GM10266 (cell line): ENCODE data around the gene CKS2.

Experiments
- DNase-seq: peaks from one replicate; pipeline ENCODE4 v3.0.0; 2012; ENCODE audit errors: extremely low spot score
- TF ChIP-seq, protein P1 (sequence below): IDR thresholded peaks from 2 replicates; pipeline ENCODE4 v1.5.1; 2012; ENCODE audit warnings: mild to moderate bottlenecking, low read depth; ENCODE audit not compliant: control insufficient read depth, insufficient read depth; ENCODE audit errors: missing control alignments

Gene CKS2

DNA sequence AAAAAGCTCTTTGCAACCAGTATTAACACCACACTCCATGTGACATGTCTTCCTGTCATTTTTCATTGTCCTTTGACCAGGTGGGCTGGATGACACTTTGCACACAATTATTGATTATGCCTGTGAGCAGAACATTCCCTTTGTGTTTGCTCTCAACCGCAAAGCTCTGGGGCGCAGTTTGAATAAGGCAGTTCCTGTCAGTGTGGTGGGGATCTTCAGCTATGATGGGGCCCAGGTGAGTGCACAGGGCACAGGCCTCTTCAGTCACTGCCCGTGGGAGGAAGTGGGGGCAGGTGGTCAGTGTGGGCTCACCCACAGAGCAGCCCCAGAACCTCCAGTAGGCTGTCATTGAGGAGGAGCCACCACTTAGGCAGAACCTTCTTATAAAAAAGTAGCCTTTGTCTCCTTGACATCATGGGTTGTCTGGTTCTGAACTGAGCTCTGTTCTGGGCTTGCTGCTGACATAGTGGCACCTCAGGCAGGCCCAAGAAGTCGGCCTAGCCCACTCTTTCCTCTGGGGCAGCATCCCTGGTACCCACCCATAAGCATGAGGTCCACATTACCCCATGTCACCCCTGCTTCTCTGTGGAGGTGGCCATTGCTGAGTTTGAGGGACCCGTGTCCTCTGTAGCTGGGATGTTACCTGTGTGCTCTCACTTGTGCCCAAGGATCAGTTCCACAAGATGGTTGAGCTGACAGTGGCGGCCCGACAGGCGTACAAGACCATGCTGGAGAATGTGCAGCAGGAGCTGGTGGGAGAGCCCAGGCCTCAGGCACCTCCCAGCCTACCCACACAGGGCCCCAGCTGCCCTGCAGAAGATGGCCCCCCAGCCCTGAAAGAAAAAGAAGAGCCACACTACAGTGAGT, 46.6 kb downstream of the CKS2 start:
- DNase-seq, result no peak
- TF ChIP-seq, protein P1, sequence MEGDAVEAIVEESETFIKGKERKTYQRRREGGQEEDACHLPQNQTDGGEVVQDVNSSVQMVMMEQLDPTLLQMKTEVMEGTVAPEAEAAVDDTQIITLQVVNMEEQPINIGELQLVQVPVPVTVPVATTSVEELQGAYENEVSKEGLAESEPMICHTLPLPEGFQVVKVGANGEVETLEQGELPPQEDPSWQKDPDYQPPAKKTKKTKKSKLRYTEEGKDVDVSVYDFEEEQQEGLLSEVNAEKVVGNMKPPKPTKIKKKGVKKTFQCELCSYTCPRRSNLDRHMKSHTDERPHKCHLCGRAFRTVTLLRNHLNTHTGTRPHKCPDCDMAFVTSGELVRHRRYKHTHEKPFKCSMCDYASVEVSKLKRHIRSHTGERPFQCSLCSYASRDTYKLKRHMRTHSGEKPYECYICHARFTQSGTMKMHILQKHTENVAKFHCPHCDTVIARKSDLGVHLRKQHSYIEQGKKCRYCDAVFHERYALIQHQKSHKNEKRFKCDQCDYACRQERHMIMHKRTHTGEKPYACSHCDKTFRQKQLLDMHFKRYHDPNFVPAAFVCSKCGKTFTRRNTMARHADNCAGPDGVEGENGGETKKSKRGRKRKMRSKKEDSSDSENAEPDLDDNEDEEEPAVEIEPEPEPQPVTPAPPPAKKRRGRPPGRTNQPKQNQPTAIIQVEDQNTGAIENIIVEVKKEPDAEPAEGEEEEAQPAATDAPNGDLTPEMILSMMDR, result no peak

DNA sequence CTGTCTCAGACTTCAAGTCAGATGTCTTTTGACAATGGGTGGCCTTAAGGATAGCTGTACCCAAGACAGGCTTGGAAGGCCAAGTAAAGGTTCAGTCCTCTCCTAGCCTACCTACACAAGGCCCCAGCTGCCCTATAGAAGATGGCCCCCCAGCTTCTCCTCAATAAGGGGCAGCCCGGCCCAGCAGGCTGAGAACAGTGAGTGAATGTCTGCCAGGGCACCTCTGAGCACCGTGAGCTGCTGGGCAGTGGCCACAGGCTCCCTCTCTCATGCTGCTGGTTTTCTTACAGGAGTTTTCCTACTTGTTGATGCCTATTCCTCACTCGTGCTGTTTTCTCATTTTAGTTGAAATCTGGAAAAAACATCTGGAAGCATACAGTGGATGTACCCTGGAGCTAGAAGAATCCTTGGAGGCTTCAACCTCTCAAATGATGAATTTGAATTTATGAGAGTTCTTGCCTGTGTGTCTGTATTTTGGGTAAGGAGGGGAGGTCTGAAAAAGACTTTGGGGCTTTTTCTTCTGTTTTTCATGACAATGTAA, 47.5 kb downstream of the CKS2 start:
- no peak for DNase-seq
- TF ChIP-seq, protein P1, result no peak

DNA sequence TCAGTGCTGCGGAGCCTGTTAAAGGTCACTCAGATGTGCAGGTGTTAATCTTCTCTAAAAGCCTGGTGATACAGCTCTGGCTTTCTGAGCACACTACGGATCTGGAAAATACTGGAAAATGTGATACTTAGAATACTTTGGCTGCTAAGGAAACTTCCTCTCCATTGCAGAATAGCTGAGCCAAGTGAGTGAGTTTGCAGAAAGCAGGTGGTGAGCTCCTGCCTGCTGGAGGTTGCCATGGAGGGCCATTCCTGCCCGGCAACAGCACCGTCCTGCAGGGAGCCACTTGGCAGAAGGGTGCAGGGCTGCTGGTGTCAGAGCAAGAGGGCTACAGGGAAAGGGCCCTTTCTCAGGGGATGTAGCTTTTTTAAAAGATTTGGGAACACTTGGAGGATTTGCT, 48.0 kb downstream of the CKS2 start:
- DNase-seq, result no peak
- TF ChIP-seq, protein P1, result no peak

DNA sequence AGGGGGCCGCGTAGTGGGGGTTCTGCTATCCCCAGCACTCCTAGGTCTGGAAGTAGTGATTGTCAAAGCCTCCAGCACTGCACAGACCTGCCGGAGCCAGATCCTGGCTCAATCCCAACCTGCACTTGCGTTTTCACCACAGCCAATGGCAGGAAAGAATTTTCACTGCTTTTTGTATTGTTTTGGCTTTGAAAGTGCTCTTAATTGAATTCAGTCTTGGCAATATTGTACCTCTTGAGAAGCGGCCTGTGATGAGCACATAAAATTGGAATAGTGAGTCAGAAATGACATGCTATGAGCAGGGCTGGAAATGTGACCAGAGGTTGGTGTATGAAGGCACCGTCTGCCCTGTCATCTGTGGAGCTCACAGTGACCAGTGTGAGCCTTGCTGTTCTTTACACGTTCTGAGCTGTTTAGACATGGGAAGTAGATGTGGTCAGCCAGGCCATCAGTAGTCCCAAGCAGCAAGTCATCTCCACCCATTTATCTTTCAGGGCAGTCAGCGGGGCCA, 48.8 kb downstream of the CKS2 start:
- TF ChIP-seq, protein P1, result no peak
- DNase-seq, result no peak

DNA sequence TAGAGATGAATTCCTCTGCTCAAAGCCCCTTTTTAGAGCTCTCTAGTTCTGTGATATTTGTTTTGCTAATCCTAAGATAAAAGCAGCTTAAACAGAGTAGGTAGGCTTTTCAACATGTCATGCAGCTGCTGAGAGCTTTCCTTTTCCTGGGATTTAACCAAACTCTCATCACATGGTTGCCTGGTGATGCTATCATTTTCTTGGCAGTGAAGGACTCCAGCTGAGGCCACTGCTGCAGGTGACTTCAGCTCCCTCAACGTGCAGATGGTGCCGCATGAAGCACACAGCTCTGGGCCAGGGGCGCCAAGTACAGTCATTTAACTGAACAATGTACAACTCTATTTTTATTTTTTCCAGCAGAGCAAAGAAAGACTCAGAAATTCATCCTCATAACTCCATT, 49.5 kb downstream of the CKS2 start:
- TF ChIP-seq, protein P1, result no peak
- DNase-seq, result no peak

DNA sequence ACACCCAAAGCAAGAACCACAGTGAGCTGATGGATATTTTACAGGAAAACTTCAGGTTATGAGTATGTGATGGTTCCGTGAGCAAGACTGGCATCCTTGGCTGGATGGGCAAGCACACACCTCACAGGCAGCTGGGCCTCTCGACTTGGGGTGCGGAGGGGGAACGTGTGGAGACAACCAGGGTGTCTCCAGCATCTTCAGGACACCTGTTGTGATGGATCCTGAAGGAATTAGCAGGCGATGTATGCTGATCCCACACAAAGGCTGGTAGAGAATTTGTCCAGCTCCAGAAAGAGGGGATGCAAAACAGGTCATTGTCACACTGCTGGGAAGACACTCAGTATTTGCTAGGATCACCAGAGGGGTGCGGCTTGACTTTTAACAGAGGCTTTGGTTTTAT, 50.0 kb downstream of the CKS2 start:
- TF ChIP-seq, protein P1, result no peak
- DNase-seq, result no peak
